Measurements from ENCODE around the gene PANK4. TPM values are rescaled to one million over a fixed set of nuclear protein-coding genes. Genes with fewer than 3 reads are reported as not detected.

The PANK4 gene
- total and polyA plus RNA-seq, 10 of the 15 experiments (the other 5 are each of a cell fraction or from before 2014, with no cell fraction given), result 0.35 to 38.0 (median 18.6) TPM

DNA sequence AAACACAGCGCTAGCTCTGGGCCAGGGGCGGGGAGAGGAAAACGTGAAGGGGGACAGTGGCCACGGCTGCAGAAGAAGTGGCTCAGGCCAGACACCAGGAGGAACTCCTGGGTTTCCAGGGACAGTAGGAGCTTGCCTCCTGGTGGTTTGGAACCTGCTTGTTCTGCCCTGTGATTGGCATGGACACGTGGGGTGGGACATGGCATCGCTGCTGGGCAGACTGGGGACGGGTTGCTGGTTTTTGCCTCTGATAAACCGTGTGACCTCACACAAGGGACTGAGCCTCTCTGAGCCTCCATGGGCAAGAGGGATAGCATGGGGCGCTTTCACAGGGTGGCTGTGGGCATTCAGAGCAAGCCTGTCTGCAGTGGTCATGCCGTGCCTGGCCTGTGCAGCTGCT is 57.9 kb downstream of the PANK4 start:
- DNase-seq (ENCODE audit: low read depth, low spot score) (no peak), FAIRE-seq (no peak), ATAC-seq (no peak)
- in situ Hi-C loops (cut with MboI), result no loop called here
- SMC1A ChIA-PET (ENCODE audit: uncharacterized antibody, unreplicated experiment), result no interaction called here
- RAD21 ChIA-PET (ENCODE audit: unreplicated experiment), result no interaction called here
- Histone ChIP-seq H3K79me2 (ENCODE audit: control insufficient read depth, insufficient read depth, low read length) (no peaks in the 10 kb centered on the region), H3K27ac (ENCODE audit: control insufficient read depth, insufficient read depth) (no peak overlapping the region), H3K9me3 (replicated peaks; ENCODE audit: control insufficient read depth, insufficient read depth, low read length) (no peaks in the 10 kb centered on the region), H2AFZ (ENCODE audit: control insufficient read depth, low read depth, low read length) (no peak overlapping the region), H3K4me3 (no peak overlapping the region), H4K20me1 (ENCODE audit: control insufficient read depth, insufficient read depth) (no peaks in the 10 kb centered on the region), H3K36me3 (ENCODE audit: control insufficient read depth in 2 of 2, insufficient read depth in 2 of 2, low read length in 1 of 2) (no peaks in the 10 kb centered on the region), H3K4me1 (ENCODE audit: control insufficient read depth, insufficient read depth, low read length) (no peaks in the 10 kb centered on the region), H3K4me2 (ENCODE audit: control insufficient read depth, insufficient read depth) (no peak overlapping the region), H3K9ac (ENCODE audit: control insufficient read depth, insufficient read depth, low read length) (no peak overlapping the region), H3K27me3 (replicated peaks in 1 of 2; ENCODE audit: control insufficient read depth in 2 of 2, insufficient read depth in 2 of 2, low read length in 1 of 2) (no peaks in the 10 kb centered on the region)
- CTCF ChIA-PET, result interaction anchor here (0.6 kb wide), 1 partner anchor 1284 kb away, joined by 3 read pairs; no protein-coding TSS in a partner anchor
- BruUV-seq (replicated peaks), result no TSS peak
- no peak for TF ChIP-seq ZNF207 (IDR thresholded peaks at IDR 0.05; ENCODE audit: borderline replicate concordance)
- TF ChIP-seq, protein P1, sequence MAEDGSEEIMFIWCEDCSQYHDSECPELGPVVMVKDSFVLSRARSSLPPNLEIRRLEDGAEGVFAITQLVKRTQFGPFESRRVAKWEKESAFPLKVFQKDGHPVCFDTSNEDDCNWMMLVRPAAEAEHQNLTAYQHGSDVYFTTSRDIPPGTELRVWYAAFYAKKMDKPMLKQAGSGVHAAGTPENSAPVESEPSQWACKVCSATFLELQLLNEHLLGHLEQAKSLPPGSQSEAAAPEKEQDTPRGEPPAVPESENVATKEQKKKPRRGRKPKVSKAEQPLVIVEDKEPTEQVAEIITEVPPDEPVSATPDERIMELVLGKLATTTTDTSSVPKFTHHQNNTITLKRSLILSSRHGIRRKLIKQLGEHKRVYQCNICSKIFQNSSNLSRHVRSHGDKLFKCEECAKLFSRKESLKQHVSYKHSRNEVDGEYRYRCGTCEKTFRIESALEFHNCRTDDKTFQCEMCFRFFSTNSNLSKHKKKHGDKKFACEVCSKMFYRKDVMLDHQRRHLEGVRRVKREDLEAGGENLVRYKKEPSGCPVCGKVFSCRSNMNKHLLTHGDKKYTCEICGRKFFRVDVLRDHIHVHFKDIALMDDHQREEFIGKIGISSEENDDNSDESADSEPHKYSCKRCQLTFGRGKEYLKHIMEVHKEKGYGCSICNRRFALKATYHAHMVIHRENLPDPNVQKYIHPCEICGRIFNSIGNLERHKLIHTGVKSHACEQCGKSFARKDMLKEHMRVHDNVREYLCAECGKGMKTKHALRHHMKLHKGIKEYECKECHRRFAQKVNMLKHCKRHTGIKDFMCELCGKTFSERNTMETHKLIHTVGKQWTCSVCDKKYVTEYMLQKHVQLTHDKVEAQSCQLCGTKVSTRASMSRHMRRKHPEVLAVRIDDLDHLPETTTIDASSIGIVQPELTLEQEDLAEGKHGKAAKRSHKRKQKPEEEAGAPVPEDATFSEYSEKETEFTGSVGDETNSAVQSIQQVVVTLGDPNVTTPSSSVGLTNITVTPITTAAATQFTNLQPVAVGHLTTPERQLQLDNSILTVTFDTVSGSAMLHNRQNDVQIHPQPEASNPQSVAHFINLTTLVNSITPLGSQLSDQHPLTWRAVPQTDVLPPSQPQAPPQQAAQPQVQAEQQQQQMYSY (CRISPR knock-in tag; IDR thresholded peaks at IDR 0.05), result no peak
- TF ChIP-seq ZNF24 (IDR thresholded peaks at IDR 0.05), result no peak
- TF ChIP-seq MXI1 (IDR thresholded peaks at IDR 0.05; ENCODE audit: low read depth, low read length), result no peak
- POLR2A ChIA-PET, result no interaction called here
- intact Hi-C loops (cut with micrococcal nuclease; ENCODE audit: unreplicated experiment), result no loop called here
- 21% methylated on average over 10 of the region's 10 CpGs for WGBS (ENCODE audit: insufficient coverage, insufficient replicate concordance, low lambda C conversion rate, missing lambda C conversion rate)

All from GM12878 (cell line).